ENCODE results near the gene KIF6. TPM values are rescaled to one million over a fixed set of nuclear protein-coding genes. Genes with fewer than 3 reads are reported as not detected.

Gene KIF6
- total and polyA plus RNA-seq, 5 donors: 0.25 to 1.4 (median 0.43) TPM

GRCh38 chr6:39375405-39375804 lies 349.8 kb downstream of the KIF6 start:
- Histone ChIP-seq H3K4me1 (ENCODE audit: control insufficient read depth, insufficient read depth, low read length) (no peaks in the 10 kb centered on the region), H3K27ac (ENCODE audit: low read length) (no peak overlapping the region), H3K4me3 (ENCODE audit: low read length) (no peak overlapping the region), H3K27me3 (ENCODE audit: control insufficient read depth, insufficient read depth) (no peaks in the 10 kb centered on the region), H3K9me3 (ENCODE audit: control insufficient read depth, low read length) (no peaks in the 10 kb centered on the region)
- intact Hi-C loops (cut with DNase I): loop anchor here in 2 of 4 donors (5.0 kb wide), 2 partner anchors 517 to 932 kb away; no protein-coding TSS in a partner anchor
- 75% methylated on average over 3 of the region's 3 CpGs for WGBS
- DNase-seq: no peak
- ATAC-seq: no peak

- H3K27me3 ChIP-seq (ENCODE audit: control insufficient read depth, insufficient read depth): no peaks in the 10 kb centered on the region
- intact Hi-C loops (cut with DNase I): no loop called here
- H3K9me3 ChIP-seq (ENCODE audit: control insufficient read depth, low read length): no peaks in the 10 kb centered on the region
- no peak overlapping the region for H3K4me3 ChIP-seq (ENCODE audit: low read length)
- no peak overlapping the region for H3K27ac ChIP-seq (ENCODE audit: low read length)
- H3K4me1 ChIP-seq (ENCODE audit: control insufficient read depth, insufficient read depth, low read length): no peaks in the 10 kb centered on the region
- WGBS: 72% methylated on average over 3 of the region's 3 CpGs
- ATAC-seq (no peak), DNase-seq (no peak)
Measured at GRCh38 chr6:39370390-39370789, 354.8 kb downstream of the KIF6 start.

- no peaks in the 10 kb centered on the region for H3K27me3 ChIP-seq (ENCODE audit: control insufficient read depth, insufficient read depth)
- 47% methylated on average over 1 of the region's 1 CpG for WGBS
- DNase-seq: no peak
- no peak for ATAC-seq
- H3K4me1 ChIP-seq (ENCODE audit: control insufficient read depth, insufficient read depth, low read length): no peaks in the 10 kb centered on the region
- no peak overlapping the region for H3K27ac ChIP-seq (ENCODE audit: low read length)
- H3K9me3 ChIP-seq (ENCODE audit: control insufficient read depth, low read length): no peaks in the 10 kb centered on the region
- H3K4me3 ChIP-seq (ENCODE audit: low read length): no peak overlapping the region
- intact Hi-C loops (cut with DNase I): loop anchor here in 2 of 4 donors (10.0 kb wide), 2 partner anchors 525 to 935 kb away; no protein-coding TSS in a partner anchor
Measured at GRCh38 chr6:39369987-39370386, 355.2 kb downstream of the KIF6 start.

GRCh38 chr6:39367700-39368099 lies 357.5 kb downstream of the KIF6 start:
- ATAC-seq (no peak), DNase-seq (no peak)
- Histone ChIP-seq H3K9me3 (ENCODE audit: control insufficient read depth, low read length) (no peaks in the 10 kb centered on the region), H3K27me3 (ENCODE audit: control insufficient read depth, insufficient read depth) (no peaks in the 10 kb centered on the region), H3K27ac (ENCODE audit: low read length) (no peak overlapping the region), H3K4me3 (ENCODE audit: low read length) (no peak overlapping the region), H3K4me1 (ENCODE audit: control insufficient read depth, insufficient read depth, low read length) (no peaks in the 10 kb centered on the region)
- 70% methylated on average over 3 of the region's 3 CpGs for WGBS
- intact Hi-C loops (cut with DNase I): loop anchor here in 2 of 4 donors (10.0 kb wide), 2 partner anchors 527 to 937 kb away; no protein-coding TSS in a partner anchor

GRCh38 chr6:39366931-39367618 lies 358.1 kb downstream of the KIF6 start:
- ATAC-seq (no peak), DNase-seq (no peak)
- Histone ChIP-seq H3K27ac (ENCODE audit: low read length) (no peak overlapping the region), H3K4me1 (ENCODE audit: control insufficient read depth, insufficient read depth, low read length) (no peaks in the 10 kb centered on the region), H3K27me3 (ENCODE audit: control insufficient read depth, insufficient read depth) (no peaks in the 10 kb centered on the region), H3K4me3 (ENCODE audit: low read length) (no peak overlapping the region), H3K9me3 (ENCODE audit: control insufficient read depth, low read length) (no peaks in the 10 kb centered on the region)
- intact Hi-C loops (cut with DNase I): loop anchor here in 2 of 4 donors (10.0 kb wide), 2 partner anchors 528 to 938 kb away; no protein-coding TSS in a partner anchor
- 62% methylated on average over 9 of the region's 9 CpGs for WGBS

GRCh38 chr6:39365281-39366074 lies 359.7 kb downstream of the KIF6 start:
- 87% methylated on average over 13 of the region's 13 CpGs for WGBS
- Histone ChIP-seq H3K4me1 (ENCODE audit: control insufficient read depth, insufficient read depth, low read length) (no peaks in the 10 kb centered on the region), H3K4me3 (ENCODE audit: low read length) (no peak overlapping the region), H3K27me3 (ENCODE audit: control insufficient read depth, insufficient read depth) (no peaks in the 10 kb centered on the region), H3K27ac (ENCODE audit: low read length) (no peak overlapping the region), H3K9me3 (ENCODE audit: control insufficient read depth, low read length) (no peaks in the 10 kb centered on the region)
- DNase-seq (no peak), ATAC-seq (no peak)
- intact Hi-C loops (cut with DNase I): loop anchor here in 2 of 4 donors (10.0 kb wide), 2 partner anchors 529 to 939 kb away; no protein-coding TSS in a partner anchor

GRCh38 chr6:39363280-39363679 lies 361.9 kb downstream of the KIF6 start:
- WGBS: 85% methylated on average over 8 of the region's 8 CpGs
- Histone ChIP-seq H3K27me3 (ENCODE audit: control insufficient read depth, insufficient read depth) (no peaks in the 10 kb centered on the region), H3K27ac (ENCODE audit: low read length) (no peak overlapping the region), H3K9me3 (ENCODE audit: control insufficient read depth, low read length) (no peaks in the 10 kb centered on the region), H3K4me3 (ENCODE audit: low read length) (no peak overlapping the region), H3K4me1 (ENCODE audit: control insufficient read depth, insufficient read depth, low read length) (no peaks in the 10 kb centered on the region)
- DNase-seq: no peak
- intact Hi-C loops (cut with DNase I): loop anchor here in 2 of 4 donors (10.0 kb wide), 2 partner anchors 532 to 942 kb away; no protein-coding TSS in a partner anchor
- ATAC-seq: no peak

GRCh38 chr6:39362487-39362865 lies 362.7 kb downstream of the KIF6 start:
- Histone ChIP-seq H3K4me3 (ENCODE audit: low read length) (no peak overlapping the region), H3K4me1 (ENCODE audit: control insufficient read depth, insufficient read depth, low read length) (no peaks in the 10 kb centered on the region), H3K9me3 (ENCODE audit: control insufficient read depth, low read length) (no peaks in the 10 kb centered on the region), H3K27ac (ENCODE audit: low read length) (no peak overlapping the region), H3K27me3 (ENCODE audit: control insufficient read depth, insufficient read depth) (no peaks in the 10 kb centered on the region)
- DNase-seq: no peak
- peak in 1 of 2 donors; percentile 10 for ATAC-seq
- WGBS: 31% methylated on average over 3 of the region's 3 CpGs
- intact Hi-C loops (cut with DNase I): loop anchor here in 2 of 4 donors (10.0 kb wide), 2 partner anchors 532 to 942 kb away; no protein-coding TSS in a partner anchor

GRCh38 chr6:39361657-39362486 lies 363.3 kb downstream of the KIF6 start:
- DNase-seq: peak; percentile 61 to 79 (median 78)
- Histone ChIP-seq H3K9me3 (ENCODE audit: control insufficient read depth, low read length) (no peaks in the 10 kb centered on the region), H3K4me3 (ENCODE audit: low read length) (no peak overlapping the region), H3K4me1 (ENCODE audit: control insufficient read depth, insufficient read depth, low read length) (no peaks in the 10 kb centered on the region), H3K27me3 (ENCODE audit: control insufficient read depth, insufficient read depth) (no peaks in the 10 kb centered on the region), H3K27ac (ENCODE audit: low read length) (no peak overlapping the region)
- 36% methylated on average over 21 of the region's 21 CpGs for WGBS
- intact Hi-C loops (cut with DNase I): loop anchor here in 2 of 4 donors (10.0 kb wide), 2 partner anchors 533 to 943 kb away; no protein-coding TSS in a partner anchor
- ATAC-seq: peak; percentile 80 to 81

- ATAC-seq (no peak), DNase-seq (no peak)
- Histone ChIP-seq H3K4me1 (ENCODE audit: control insufficient read depth, insufficient read depth, low read length) (no peaks in the 10 kb centered on the region), H3K4me3 (ENCODE audit: low read length) (no peak overlapping the region), H3K27me3 (ENCODE audit: control insufficient read depth, insufficient read depth) (no peaks in the 10 kb centered on the region), H3K9me3 (ENCODE audit: control insufficient read depth, low read length) (no peaks in the 10 kb centered on the region), H3K27ac (ENCODE audit: low read length) (no peak overlapping the region)
- WGBS: 92% methylated on average over 9 of the region's 9 CpGs
- intact Hi-C loops (cut with DNase I): loop anchor here in 2 of 4 donors (10.0 kb wide), 2 partner anchors 534 to 944 kb away; no protein-coding TSS in a partner anchor
Measured at GRCh38 chr6:39360378-39360777, 364.8 kb downstream of the KIF6 start.

Data from right cardiac atrium (tissue), 5 donors.